SK-N-SH treated with all-trans-retinoic acid at 6 μM for 48 hours (cell line): ENCODE measurements around the gene DNER.

Experiments used
- ATAC-seq: fragments of 200-7000 bp; cut with Tn5 transposase; 3 replicates; pipeline ENCODE4 v1.9.1; 2020; ENCODE audit warnings: mild to moderate bottlenecking, moderate library complexity
- ARNTL ChIP-seq: fragments of 450-650 bp; formaldehyde crosslinking; IDR thresholded peaks from 2 replicates; pipeline ENCODE4 v1.5.0; 2020; ENCODE audit warnings: low read depth, mild to moderate bottlenecking, moderate library complexity, borderline replicate concordance
- BACH2 ChIP-seq: fragments of 250-450 bp; sonication (Bioruptor Pico); IDR thresholded peaks from 2 replicates; pipeline ENCODE4 v1.9.0; 2021; ENCODE audit warnings: mild to moderate bottlenecking, borderline replicate concordance
- CSDC2 ChIP-seq: fragments of 250-450 bp; sonication (Bioruptor Pico); IDR thresholded peaks from 2 replicates; pipeline ENCODE4 v1.5.0; 2020; ENCODE audit warnings: mild to moderate bottlenecking, moderate library complexity
- ESRRG ChIP-seq: fragments of 250-450 bp; sonication (Bioruptor Pico); IDR thresholded peaks from 2 replicates; pipeline ENCODE4 v1.6.1; 2021; ENCODE audit warnings: mild to moderate bottlenecking
- GLIS3 ChIP-seq: fragments of 250-450 bp; sonication (Bioruptor Pico); IDR thresholded peaks from 2 replicates; pipeline ENCODE4 v1.5.0; 2020; ENCODE audit warnings: mild to moderate bottlenecking, moderate library complexity
- ISL1 ChIP-seq: fragments of 250-450 bp; sonication (Bioruptor Pico); IDR thresholded peaks from 2 replicates; pipeline ENCODE4 v2.1.2; 2022; ENCODE audit warnings: mild to moderate bottlenecking, moderate library complexity
- OSR1 ChIP-seq: fragments of 250-450 bp; sonication (Bioruptor Pico); IDR thresholded peaks from 2 replicates; pipeline ENCODE4 v1.8.0; 2022; ENCODE audit warnings: moderate library complexity, mild to moderate bottlenecking, inconsistent platforms
- PPARA ChIP-seq: fragments of 250-450 bp; sonication (Bioruptor Pico); IDR thresholded peaks from 2 replicates; pipeline ENCODE4 v1.5.0; 2020; ENCODE audit warnings: mild to moderate bottlenecking, borderline replicate concordance
- RARB ChIP-seq: fragments of 250-450 bp; sonication (Bioruptor Pico); IDR thresholded peaks from 2 replicates; pipeline ENCODE4 v1.8.0; 2021; ENCODE audit warnings: mild to moderate bottlenecking, moderate library complexity
- SNAI2 ChIP-seq: fragments of 250-450 bp; sonication (Bioruptor Pico); IDR thresholded peaks from 2 replicates; pipeline ENCODE4 v1.5.0; 2020; ENCODE audit warnings: mild to moderate bottlenecking, moderate library complexity
- TCF4 ChIP-seq: fragments of 250-450 bp; sonication (Bioruptor Pico); IDR thresholded peaks from 2 replicates; pipeline ENCODE4 v1.8.0; 2021; ENCODE audit warnings: mild to moderate bottlenecking, moderate library complexity, borderline replicate concordance
- TOX ChIP-seq: fragments of 250-450 bp; sonication (Bioruptor Pico); IDR thresholded peaks from 2 replicates; pipeline ENCODE4 v1.8.0; 2021; ENCODE audit warnings: mild to moderate bottlenecking, moderate library complexity, borderline replicate concordance
- ZC3H10 ChIP-seq: fragments of 250-450 bp; sonication (Bioruptor Pico); IDR thresholded peaks from 2 replicates; pipeline ENCODE4 v1.5.1; 2021; ENCODE audit warnings: mild to moderate bottlenecking, moderate library complexity
- ZFP3 ChIP-seq: fragments of 250-450 bp; sonication (Bioruptor Pico); IDR thresholded peaks from 2 replicates; pipeline ENCODE4 v1.5.0; 2020; ENCODE audit warnings: mild to moderate bottlenecking, moderate library complexity
- ZFP30 ChIP-seq: fragments of 450-650 bp; formaldehyde crosslinking; IDR thresholded peaks from 2 replicates; pipeline ENCODE4 v1.5.0; 2022; ENCODE audit warnings: mild to moderate bottlenecking, moderate library complexity
- ZNF565 ChIP-seq: fragments of 450-650 bp; formaldehyde crosslinking; conservative IDR thresholded peaks from 2 replicates; pipeline ENCODE4 v1.5.0; 2020; ENCODE audit warnings: low read depth, mild to moderate bottlenecking, moderate library complexity
- ZNF70 ChIP-seq: fragments of 450-650 bp; formaldehyde crosslinking; IDR thresholded peaks from 2 replicates; pipeline ENCODE4 v1.5.0; 2020; ENCODE audit warnings: mild to moderate bottlenecking, moderate library complexity
- ZNF8 ChIP-seq: fragments of 450-650 bp; formaldehyde crosslinking; IDR thresholded peaks from 2 replicates; pipeline ENCODE4 v1.5.0; 2020; ENCODE audit warnings: mild to moderate bottlenecking, moderate library complexity
- TF ChIP-seq, protein P1 (sequence below): fragments of 250-450 bp; sonication (Bioruptor Pico); IDR thresholded peaks from 2 replicates; pipeline ENCODE4 v1.8.0; 2020; ENCODE audit warnings: mild to moderate bottlenecking, moderate library complexity, borderline replicate concordance
- TF ChIP-seq, protein P2 (sequence below): fragments of 250-450 bp; sonication (Bioruptor Pico); IDR thresholded peaks from 2 replicates; pipeline ENCODE4 v1.5.0; 2020; ENCODE audit warnings: mild to moderate bottlenecking, moderate library complexity
- TF ChIP-seq, protein P3 (sequence below): fragments of 250-450 bp; sonication (Bioruptor Pico); IDR thresholded peaks from 2 replicates; pipeline ENCODE4 v1.5.1; 2021; ENCODE audit warnings: mild to moderate bottlenecking, moderate library complexity
- TF ChIP-seq, protein P4 (sequence below): fragments of 250-450 bp; sonication (Bioruptor Pico); IDR thresholded peaks from 2 replicates; pipeline ENCODE4 v1.8.0; 2021; ENCODE audit warnings: low read depth, mild to moderate bottlenecking, moderate library complexity, borderline replicate concordance

Gene DNER

DNA sequence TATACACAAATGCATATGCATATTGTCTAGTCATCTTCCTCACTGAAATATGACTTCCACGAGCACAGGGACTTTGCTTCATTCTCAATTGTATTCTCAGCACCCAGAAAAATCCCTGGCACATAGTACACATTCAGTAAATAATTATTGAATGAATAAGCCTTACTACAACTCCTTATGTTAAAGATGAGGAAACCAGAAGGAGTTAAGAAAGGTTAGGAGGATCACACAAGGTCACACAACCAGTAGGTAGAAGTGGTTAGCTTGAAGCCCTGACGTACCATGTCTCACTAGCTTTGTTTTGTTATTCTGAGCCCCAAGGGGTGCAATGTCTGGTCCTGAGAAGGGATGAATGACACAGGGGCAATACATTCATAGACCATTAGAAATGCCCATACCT lies 222.3 kb downstream of the DNER start:
- TF ChIP-seq TCF4 (CRISPR knock-in tag) = no peak
- TF ChIP-seq PPARA = no peak
- TF ChIP-seq, protein P1, sequence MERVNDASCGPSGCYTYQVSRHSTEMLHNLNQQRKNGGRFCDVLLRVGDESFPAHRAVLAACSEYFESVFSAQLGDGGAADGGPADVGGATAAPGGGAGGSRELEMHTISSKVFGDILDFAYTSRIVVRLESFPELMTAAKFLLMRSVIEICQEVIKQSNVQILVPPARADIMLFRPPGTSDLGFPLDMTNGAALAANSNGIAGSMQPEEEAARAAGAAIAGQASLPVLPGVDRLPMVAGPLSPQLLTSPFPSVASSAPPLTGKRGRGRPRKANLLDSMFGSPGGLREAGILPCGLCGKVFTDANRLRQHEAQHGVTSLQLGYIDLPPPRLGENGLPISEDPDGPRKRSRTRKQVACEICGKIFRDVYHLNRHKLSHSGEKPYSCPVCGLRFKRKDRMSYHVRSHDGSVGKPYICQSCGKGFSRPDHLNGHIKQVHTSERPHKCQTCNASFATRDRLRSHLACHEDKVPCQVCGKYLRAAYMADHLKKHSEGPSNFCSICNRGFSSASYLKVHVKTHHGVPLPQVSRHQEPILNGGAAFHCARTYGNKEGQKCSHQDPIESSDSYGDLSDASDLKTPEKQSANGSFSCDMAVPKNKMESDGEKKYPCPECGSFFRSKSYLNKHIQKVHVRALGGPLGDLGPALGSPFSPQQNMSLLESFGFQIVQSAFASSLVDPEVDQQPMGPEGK (CRISPR knock-in tag) = no peak
- no peak for TF ChIP-seq GLIS3 (CRISPR knock-in tag)
- TF ChIP-seq CSDC2 (CRISPR knock-in tag) = no peak
- no peak for TF ChIP-seq OSR1 (CRISPR knock-in tag)
- no peak for TF ChIP-seq ESRRG (CRISPR knock-in tag)
- TF ChIP-seq ZNF70 (CRISPR knock-in tag) = no peak
- TF ChIP-seq ZFP30 (CRISPR knock-in tag) = no peak
- TF ChIP-seq, protein P2, sequence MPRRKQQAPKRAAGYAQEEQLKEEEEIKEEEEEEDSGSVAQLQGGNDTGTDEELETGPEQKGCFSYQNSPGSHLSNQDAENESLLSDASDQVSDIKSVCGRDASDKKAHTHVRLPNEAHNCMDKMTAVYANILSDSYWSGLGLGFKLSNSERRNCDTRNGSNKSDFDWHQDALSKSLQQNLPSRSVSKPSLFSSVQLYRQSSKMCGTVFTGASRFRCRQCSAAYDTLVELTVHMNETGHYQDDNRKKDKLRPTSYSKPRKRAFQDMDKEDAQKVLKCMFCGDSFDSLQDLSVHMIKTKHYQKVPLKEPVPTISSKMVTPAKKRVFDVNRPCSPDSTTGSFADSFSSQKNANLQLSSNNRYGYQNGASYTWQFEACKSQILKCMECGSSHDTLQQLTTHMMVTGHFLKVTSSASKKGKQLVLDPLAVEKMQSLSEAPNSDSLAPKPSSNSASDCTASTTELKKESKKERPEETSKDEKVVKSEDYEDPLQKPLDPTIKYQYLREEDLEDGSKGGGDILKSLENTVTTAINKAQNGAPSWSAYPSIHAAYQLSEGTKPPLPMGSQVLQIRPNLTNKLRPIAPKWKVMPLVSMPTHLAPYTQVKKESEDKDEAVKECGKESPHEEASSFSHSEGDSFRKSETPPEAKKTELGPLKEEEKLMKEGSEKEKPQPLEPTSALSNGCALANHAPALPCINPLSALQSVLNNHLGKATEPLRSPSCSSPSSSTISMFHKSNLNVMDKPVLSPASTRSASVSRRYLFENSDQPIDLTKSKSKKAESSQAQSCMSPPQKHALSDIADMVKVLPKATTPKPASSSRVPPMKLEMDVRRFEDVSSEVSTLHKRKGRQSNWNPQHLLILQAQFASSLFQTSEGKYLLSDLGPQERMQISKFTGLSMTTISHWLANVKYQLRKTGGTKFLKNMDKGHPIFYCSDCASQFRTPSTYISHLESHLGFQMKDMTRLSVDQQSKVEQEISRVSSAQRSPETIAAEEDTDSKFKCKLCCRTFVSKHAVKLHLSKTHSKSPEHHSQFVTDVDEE (CRISPR knock-in tag) = no peak
- TF ChIP-seq SNAI2 (CRISPR knock-in tag) = no peak
- TF ChIP-seq ISL1 (CRISPR knock-in tag) = no peak
- no peak for TF ChIP-seq BACH2 (CRISPR knock-in tag)

DNA sequence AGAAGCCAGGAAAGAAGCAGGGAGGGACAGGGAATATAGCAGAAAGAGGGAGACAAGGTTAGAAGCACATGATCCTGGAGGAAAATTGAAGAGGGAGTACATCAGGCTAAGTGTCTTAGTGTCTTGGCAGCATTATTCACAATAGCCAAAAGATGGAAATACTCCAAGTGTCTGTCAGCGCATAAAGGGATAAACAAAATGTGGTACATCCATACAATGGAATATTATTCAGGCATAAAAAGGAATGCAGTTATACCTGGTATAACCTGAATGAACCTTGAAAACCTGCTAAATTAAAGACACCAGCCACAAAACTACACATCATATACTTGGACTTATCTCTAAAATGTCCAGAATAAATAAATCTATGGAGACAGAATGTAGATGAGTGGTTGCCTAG lies 224.2 kb downstream of the DNER start:
- no peak for ATAC-seq
- TF ChIP-seq, protein P2 (CRISPR knock-in tag) = no peak
- no peak for TF ChIP-seq ZFP3 (CRISPR knock-in tag)
- no peak for TF ChIP-seq RARB (CRISPR knock-in tag)
- TF ChIP-seq ZNF8 = peak; percentile 97

More for the DNA sequence above, 222.3 kb downstream of the DNER start:
- no peak for ATAC-seq

DNA sequence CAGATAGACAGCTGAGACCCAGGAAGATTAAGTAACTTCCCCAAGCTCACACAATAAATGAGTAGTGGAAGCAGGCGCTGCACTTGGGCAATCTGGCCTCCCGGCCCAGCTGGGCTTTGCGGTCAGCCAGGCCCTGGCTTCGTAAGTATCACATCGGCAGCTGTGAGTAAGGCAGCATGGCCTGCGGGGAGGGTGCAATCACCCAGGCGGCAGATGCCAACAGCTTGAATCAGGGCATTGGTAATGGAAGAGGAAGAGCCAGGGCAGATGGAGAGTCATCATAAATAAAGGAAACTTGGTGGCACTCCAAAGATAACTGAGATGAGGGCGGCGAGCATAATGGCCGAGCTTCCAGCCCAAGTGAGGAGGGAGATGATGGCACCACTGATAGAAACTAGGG lies 225.3 kb downstream of the DNER start:
- ATAC-seq = peak; percentile 97
- TF ChIP-seq BACH2 (CRISPR knock-in tag) = no peak
- TF ChIP-seq ZNF70 (CRISPR knock-in tag) = no peak
- no peak for TF ChIP-seq ARNTL (CRISPR knock-in tag)
- TF ChIP-seq TCF4 (CRISPR knock-in tag) = no peak
- TF ChIP-seq ZNF8 = peak; percentile 16; the same call in 1 of the 2 replicates
- TF ChIP-seq OSR1 (CRISPR knock-in tag) = 0 out of 2 replicates have a peak, but pooled peaks have one; percentile 49
- TF ChIP-seq ZFP30 (CRISPR knock-in tag) = no peak
- TF ChIP-seq, protein P2 (CRISPR knock-in tag) = no peak
- no peak for TF ChIP-seq CSDC2 (CRISPR knock-in tag)
- TF ChIP-seq ESRRG (CRISPR knock-in tag) = no peak
- TF ChIP-seq, protein P3, sequence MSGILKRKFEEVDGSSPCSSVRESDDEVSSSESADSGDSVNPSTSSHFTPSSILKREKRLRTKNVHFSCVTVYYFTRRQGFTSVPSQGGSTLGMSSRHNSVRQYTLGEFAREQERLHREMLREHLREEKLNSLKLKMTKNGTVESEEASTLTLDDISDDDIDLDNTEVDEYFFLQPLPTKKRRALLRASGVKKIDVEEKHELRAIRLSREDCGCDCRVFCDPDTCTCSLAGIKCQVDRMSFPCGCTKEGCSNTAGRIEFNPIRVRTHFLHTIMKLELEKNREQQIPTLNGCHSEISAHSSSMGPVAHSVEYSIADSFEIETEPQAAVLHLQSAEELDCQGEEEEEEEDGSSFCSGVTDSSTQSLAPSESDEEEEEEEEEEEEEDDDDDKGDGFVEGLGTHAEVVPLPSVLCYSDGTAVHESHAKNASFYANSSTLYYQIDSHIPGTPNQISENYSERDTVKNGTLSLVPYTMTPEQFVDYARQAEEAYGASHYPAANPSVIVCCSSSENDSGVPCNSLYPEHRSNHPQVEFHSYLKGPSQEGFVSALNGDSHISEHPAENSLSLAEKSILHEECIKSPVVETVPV (CRISPR knock-in tag) = no peak
- TF ChIP-seq PPARA = no peak
- no peak for TF ChIP-seq GLIS3 (CRISPR knock-in tag)
- TF ChIP-seq ZNF565 = no peak
- TF ChIP-seq, protein P4, sequence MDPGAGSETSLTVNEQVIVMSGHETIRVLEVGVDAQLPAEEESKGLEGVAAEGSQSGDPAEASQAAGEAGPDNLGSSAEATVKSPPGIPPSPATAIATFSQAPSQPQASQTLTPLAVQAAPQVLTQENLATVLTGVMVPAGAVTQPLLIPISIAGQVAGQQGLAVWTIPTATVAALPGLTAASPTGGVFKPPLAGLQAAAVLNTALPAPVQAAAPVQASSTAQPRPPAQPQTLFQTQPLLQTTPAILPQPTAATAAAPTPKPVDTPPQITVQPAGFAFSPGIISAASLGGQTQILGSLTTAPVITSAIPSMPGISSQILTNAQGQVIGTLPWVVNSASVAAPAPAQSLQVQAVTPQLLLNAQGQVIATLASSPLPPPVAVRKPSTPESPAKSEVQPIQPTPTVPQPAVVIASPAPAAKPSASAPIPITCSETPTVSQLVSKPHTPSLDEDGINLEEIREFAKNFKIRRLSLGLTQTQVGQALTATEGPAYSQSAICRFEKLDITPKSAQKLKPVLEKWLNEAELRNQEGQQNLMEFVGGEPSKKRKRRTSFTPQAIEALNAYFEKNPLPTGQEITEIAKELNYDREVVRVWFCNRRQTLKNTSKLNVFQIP = no peak
- no peak for TF ChIP-seq TOX
- TF ChIP-seq RARB (CRISPR knock-in tag) = no peak
- TF ChIP-seq ISL1 (CRISPR knock-in tag) = peak; percentile 70
- peak; percentile 16; the same call in 1 of the 2 replicates for TF ChIP-seq ZFP3 (CRISPR knock-in tag)
- TF ChIP-seq ZC3H10 = no peak
- TF ChIP-seq, all 23 proteins: peak for 4
